Neural cell (in vitro differentiated cells): ENCODE results near the gene ASNS. TPM values are rescaled to one million over a fixed set of nuclear protein-coding genes. Genes with fewer than 3 reads are reported as not detected.

Experiments
- H2AFZ ChIP-seq: fragments of 200-600, 300-800 bp; sonication (generic), shearing (Covaris generic); 2 replicates; pipeline ENCODE4 v1.6.0; 2014; ENCODE audit warnings: low read depth, mild to moderate bottlenecking, antibody characterized with exemption, low read length, moderate library complexity
- H3F3A ChIP-seq: fragments of 200-600 bp; shearing (Covaris generic); 2 replicates; pipeline ENCODE4 v1.6.1; 2016; ENCODE audit warnings: mild to moderate bottlenecking, moderate library complexity, mixed read lengths, antibody characterized with exemption, low read length; ENCODE audit not compliant: insufficient read depth, poor library complexity, severe bottlenecking
- H3K27ac ChIP-seq: fragments of 200-600, 300-800 bp; sonication (generic), shearing (Covaris generic); 2 replicates; pipeline ENCODE4 v1.5.1; 2014; ENCODE audit warnings: mild to moderate bottlenecking, low read length, moderate library complexity
- H3K27me3 ChIP-seq: fragments of 300-800, 200-600 bp; sonication (generic), shearing (Covaris generic); 2 replicates; pipeline ENCODE4 v1.6.0; 2014; ENCODE audit warnings: mild to moderate bottlenecking, low read depth, low read length, moderate library complexity; ENCODE audit not compliant: insufficient read depth
- H3K36me3 ChIP-seq: fragments of 300-800, 200-600 bp; sonication (generic), shearing (Covaris generic); 2 replicates; pipeline ENCODE4 v1.5.1; 2014; ENCODE audit warnings: mild to moderate bottlenecking, antibody characterized with exemption, low read length, moderate library complexity; ENCODE audit not compliant: insufficient read depth
- H3K4me2 ChIP-seq: fragments of 300-800, 200-600 bp; sonication (generic), shearing (Covaris generic); 2 replicates; pipeline ENCODE4 v1.6.0; 2014; ENCODE audit warnings: mild to moderate bottlenecking, low read length
- H3K4me3 ChIP-seq: fragments of 300-800, 200-600 bp; sonication (generic), shearing (Covaris generic); 2 replicates; pipeline ENCODE4 v1.5.1; 2014; ENCODE audit warnings: mild to moderate bottlenecking, low read length, moderate library complexity
- H3K79me2 ChIP-seq: fragments of 200-600 bp; shearing (Covaris generic); replicated peaks from 2 replicates; pipeline ENCODE4 v1.6.0; 2014; ENCODE audit warnings: mild to moderate bottlenecking, low read length, moderate library complexity; ENCODE audit not compliant: insufficient read depth
- H3K9ac ChIP-seq: fragments of 300-800, 200-600 bp; sonication (generic), shearing (Covaris generic); 2 replicates; pipeline ENCODE4 v1.6.1; 2016; ENCODE audit warnings: mild to moderate bottlenecking, low read length, mixed read lengths
- H3K9me2 ChIP-seq: fragments of 200-600 bp; shearing (Covaris generic); 2 replicates; pipeline ENCODE4 v1.6.1; 2016; ENCODE audit warnings: mild to moderate bottlenecking, low read length, mixed read lengths; ENCODE audit not compliant: insufficient read depth
- H3K9me3 ChIP-seq: fragments of 200-600, 300-800 bp; sonication (generic), shearing (Covaris generic); 2 replicates; pipeline ENCODE4 v1.6.1; 2016; ENCODE audit warnings: mild to moderate bottlenecking, mixed run types, low read length, moderate library complexity, mixed read lengths
- H4K20me1 ChIP-seq: fragments of 200-600 bp; shearing (Covaris generic); 2 replicates; pipeline ENCODE4 v1.6.1; 2016; ENCODE audit warnings: mild to moderate bottlenecking, mixed run types; ENCODE audit not compliant: insufficient read depth
- CTCF ChIP-seq: fragments of 450-650 bp; IDR thresholded peaks from 2 replicates; pipeline ENCODE4 v1.5.1; 2014; ENCODE audit warnings: antibody characterized with exemption, mild to moderate bottlenecking, moderate library complexity; ENCODE audit not compliant: poor library complexity, severe bottlenecking
- EP300 ChIP-seq: fragments of 450-650 bp; conservative IDR thresholded peaks from 2 replicates; pipeline ENCODE4 v1.6.1; 2014; ENCODE audit warnings: antibody characterized with exemption, mild to moderate bottlenecking, moderate library complexity; ENCODE audit not compliant: poor library complexity, severe bottlenecking
- EZH2 ChIP-seq: fragments of 200-600, 300-800 bp; shearing (Covaris generic), sonication (generic); IDR thresholded peaks from 2 replicates; pipeline ENCODE4 v1.6.1; 2014; ENCODE audit warnings: antibody characterized with exemption, low read length, borderline replicate concordance, mild to moderate bottlenecking; ENCODE audit not compliant: insufficient read depth, poor library complexity, severe bottlenecking
- MXI1 ChIP-seq: fragments of 450-650 bp; conservative IDR thresholded peaks from 2 replicates; pipeline ENCODE4 v1.6.1; 2014; ENCODE audit warnings: antibody characterized with exemption, mild to moderate bottlenecking; ENCODE audit not compliant: poor library complexity, severe bottlenecking
- POLR2AphosphoS5 ChIP-seq: IDR thresholded peaks from 2 replicates; pipeline ENCODE4 v1.6.1; 2012
- RAD21 ChIP-seq: fragments of 450-650 bp; conservative IDR thresholded peaks from 2 replicates; pipeline ENCODE4 v1.6.1; 2014; ENCODE audit warnings: antibody characterized with exemption, mild to moderate bottlenecking, moderate library complexity
- SMC3 ChIP-seq: fragments of 450-650 bp; conservative IDR thresholded peaks from 2 replicates; pipeline ENCODE4 v1.6.1; 2014; ENCODE audit warnings: antibody characterized with exemption, mild to moderate bottlenecking, moderate library complexity; ENCODE audit not compliant: poor library complexity
- TAF1 ChIP-seq: IDR thresholded peaks from 2 replicates; pipeline ENCODE4 v1.6.1; 2012; ENCODE audit warnings: low read depth
- polyA plus RNA-seq: library from polyadenylated mRNA; depleted of rRNA; stranded (reverse); fragments of >200 nt; gene quantifications from 2 replicates; pipeline ENCODE4 v1.2.3, GENCODE V29; 2014
- TF ChIP-seq, protein P1 (sequence below): IDR thresholded peaks from 2 replicates; pipeline ENCODE4 v1.6.1; 2012; ENCODE audit warnings: borderline replicate concordance

Gene ASNS
- polyA plus RNA-seq, 1 donor from 2014 or later, result 176 TPM

- H3K4me3 ChIP-seq, result no peak overlapping the region
- no peaks in the 10 kb centered on the region for H3K27me3 ChIP-seq
- no peak overlapping the region for H3K27ac ChIP-seq
- H3F3A ChIP-seq, result no peaks in the 10 kb centered on the region
- no peaks in the 10 kb centered on the region for H3K9me3 ChIP-seq
- H3K36me3 ChIP-seq, result no peaks in the 10 kb centered on the region
- H3K9ac ChIP-seq, result no peak overlapping the region
- H4K20me1 ChIP-seq, result no peaks in the 10 kb centered on the region
- no peaks in the 10 kb centered on the region for H3K79me2 ChIP-seq
- TF ChIP-seq, protein P1, sequence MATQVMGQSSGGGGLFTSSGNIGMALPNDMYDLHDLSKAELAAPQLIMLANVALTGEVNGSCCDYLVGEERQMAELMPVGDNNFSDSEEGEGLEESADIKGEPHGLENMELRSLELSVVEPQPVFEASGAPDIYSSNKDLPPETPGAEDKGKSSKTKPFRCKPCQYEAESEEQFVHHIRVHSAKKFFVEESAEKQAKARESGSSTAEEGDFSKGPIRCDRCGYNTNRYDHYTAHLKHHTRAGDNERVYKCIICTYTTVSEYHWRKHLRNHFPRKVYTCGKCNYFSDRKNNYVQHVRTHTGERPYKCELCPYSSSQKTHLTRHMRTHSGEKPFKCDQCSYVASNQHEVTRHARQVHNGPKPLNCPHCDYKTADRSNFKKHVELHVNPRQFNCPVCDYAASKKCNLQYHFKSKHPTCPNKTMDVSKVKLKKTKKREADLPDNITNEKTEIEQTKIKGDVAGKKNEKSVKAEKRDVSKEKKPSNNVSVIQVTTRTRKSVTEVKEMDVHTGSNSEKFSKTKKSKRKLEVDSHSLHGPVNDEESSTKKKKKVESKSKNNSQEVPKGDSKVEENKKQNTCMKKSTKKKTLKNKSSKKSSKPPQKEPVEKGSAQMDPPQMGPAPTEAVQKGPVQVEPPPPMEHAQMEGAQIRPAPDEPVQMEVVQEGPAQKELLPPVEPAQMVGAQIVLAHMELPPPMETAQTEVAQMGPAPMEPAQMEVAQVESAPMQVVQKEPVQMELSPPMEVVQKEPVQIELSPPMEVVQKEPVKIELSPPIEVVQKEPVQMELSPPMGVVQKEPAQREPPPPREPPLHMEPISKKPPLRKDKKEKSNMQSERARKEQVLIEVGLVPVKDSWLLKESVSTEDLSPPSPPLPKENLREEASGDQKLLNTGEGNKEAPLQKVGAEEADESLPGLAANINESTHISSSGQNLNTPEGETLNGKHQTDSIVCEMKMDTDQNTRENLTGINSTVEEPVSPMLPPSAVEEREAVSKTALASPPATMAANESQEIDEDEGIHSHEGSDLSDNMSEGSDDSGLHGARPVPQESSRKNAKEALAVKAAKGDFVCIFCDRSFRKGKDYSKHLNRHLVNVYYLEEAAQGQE, result no peak
- TF ChIP-seq EP300, result no peak
- no peak for TF ChIP-seq TAF1
- no peak for TF ChIP-seq EZH2
- TF ChIP-seq POLR2AphosphoS5, result no peak
- TF ChIP-seq MXI1, result no peak
- TF ChIP-seq SMC3, result peak; percentile 89
- TF ChIP-seq CTCF, result peak; percentile 76
- peak; percentile 80 for TF ChIP-seq RAD21
- H2AFZ ChIP-seq, result no peak overlapping the region
- no peaks in the 10 kb centered on the region for H3K9me2 ChIP-seq
- H3K4me2 ChIP-seq, result no peak overlapping the region
Observed at GRCh38 chr7:97845622-97846203, 26.5 kb downstream of the ASNS start.

- H4K20me1 ChIP-seq, result no peaks in the 10 kb centered on the region
- no peak overlapping the region for H3K9ac ChIP-seq
- no peak overlapping the region for H2AFZ ChIP-seq
- no peak overlapping the region for H3K4me2 ChIP-seq
- H3K27me3 ChIP-seq, result no peaks in the 10 kb centered on the region
- H3F3A ChIP-seq, result no peaks in the 10 kb centered on the region
- H3K9me3 ChIP-seq, result no peaks in the 10 kb centered on the region
- TF ChIP-seq MXI1, result no peak
- TF ChIP-seq EP300, result no peak
- no peak for TF ChIP-seq EZH2
- TF ChIP-seq POLR2AphosphoS5, result no peak
- peak; percentile 32 for TF ChIP-seq SMC3
- TF ChIP-seq TAF1, result no peak
- no peak for TF ChIP-seq RAD21
- TF ChIP-seq, protein P1, result no peak
- peak; percentile 19 for TF ChIP-seq CTCF
- H3K79me2 ChIP-seq, result no peaks in the 10 kb centered on the region
- no peaks in the 10 kb centered on the region for H3K9me2 ChIP-seq
- no peak overlapping the region for H3K27ac ChIP-seq
- no peaks in the 10 kb centered on the region for H3K36me3 ChIP-seq
- H3K4me3 ChIP-seq, result no peak overlapping the region
Observed at GRCh38 chr7:97844036-97844435, 28.2 kb downstream of the ASNS start.
